ENCODE measurements around the gene NHSL2. TPM values are rescaled to one million over a fixed set of nuclear protein-coding genes. Genes with fewer than 3 reads are reported as not detected.
A peak's percentile ranks its signal among the peaks of the same experiment; 100 is the strongest.

NHSL2 gene
- total RNA-seq, 2 donors from 2014 or later = 6.9 to 11.2 TPM

GRCh38 chrX:72129661-72130060 is 219.0 kb downstream of the NHSL2 start:
- Histone ChIP-seq H3K27me3 (ENCODE audit: control insufficient read depth, insufficient read depth, low read length, poor library complexity, severe bottlenecking) (peaks cover 15% of the 10 kb centered on the region), H3K9me3 (ENCODE audit: control insufficient read depth, low read length) (no peaks in the 10 kb centered on the region), H3K4me3 (ENCODE audit: low read length) (no peak overlapping the region), H3K9ac (ENCODE audit: extremely low read depth, low read length, poor library complexity, severe bottlenecking) (no peak overlapping the region), H3K36me3 (ENCODE audit: control insufficient read depth, insufficient read depth, low read length) (no peaks in the 10 kb centered on the region), H3K4me1 (ENCODE audit: control insufficient read depth, insufficient read depth, low read length) (peaks cover 6% of the 10 kb centered on the region), H3K27ac (ENCODE audit: low read depth, low read length) (no peak overlapping the region)
- Mint-ChIP-seq H3K27ac (no peak overlapping the region), H3K9me3 (peaks cover 67% of the 10 kb centered on the region), H3K36me3 (ENCODE audit: low read depth) (peaks cover 13% of the 10 kb centered on the region), H3K4me1 (peaks cover 15% of the 10 kb centered on the region), H3K27me3 (ENCODE audit: insufficient read depth) (peaks cover 24% of the 10 kb centered on the region), H3K4me3 (no peak overlapping the region)
- DNase-seq = no peak
- WGBS, 2 experiments (ENCODE audit: insufficient coverage in 1 of 2, insufficient read length in 1 of 2) = 94 to 100% methylated on average over 1 to 16 of the region's 16 CpGs
- TF ChIP-seq, protein P1, sequence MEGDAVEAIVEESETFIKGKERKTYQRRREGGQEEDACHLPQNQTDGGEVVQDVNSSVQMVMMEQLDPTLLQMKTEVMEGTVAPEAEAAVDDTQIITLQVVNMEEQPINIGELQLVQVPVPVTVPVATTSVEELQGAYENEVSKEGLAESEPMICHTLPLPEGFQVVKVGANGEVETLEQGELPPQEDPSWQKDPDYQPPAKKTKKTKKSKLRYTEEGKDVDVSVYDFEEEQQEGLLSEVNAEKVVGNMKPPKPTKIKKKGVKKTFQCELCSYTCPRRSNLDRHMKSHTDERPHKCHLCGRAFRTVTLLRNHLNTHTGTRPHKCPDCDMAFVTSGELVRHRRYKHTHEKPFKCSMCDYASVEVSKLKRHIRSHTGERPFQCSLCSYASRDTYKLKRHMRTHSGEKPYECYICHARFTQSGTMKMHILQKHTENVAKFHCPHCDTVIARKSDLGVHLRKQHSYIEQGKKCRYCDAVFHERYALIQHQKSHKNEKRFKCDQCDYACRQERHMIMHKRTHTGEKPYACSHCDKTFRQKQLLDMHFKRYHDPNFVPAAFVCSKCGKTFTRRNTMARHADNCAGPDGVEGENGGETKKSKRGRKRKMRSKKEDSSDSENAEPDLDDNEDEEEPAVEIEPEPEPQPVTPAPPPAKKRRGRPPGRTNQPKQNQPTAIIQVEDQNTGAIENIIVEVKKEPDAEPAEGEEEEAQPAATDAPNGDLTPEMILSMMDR (conservative IDR thresholded peaks at IDR 0.05) = no peak

DNA sequence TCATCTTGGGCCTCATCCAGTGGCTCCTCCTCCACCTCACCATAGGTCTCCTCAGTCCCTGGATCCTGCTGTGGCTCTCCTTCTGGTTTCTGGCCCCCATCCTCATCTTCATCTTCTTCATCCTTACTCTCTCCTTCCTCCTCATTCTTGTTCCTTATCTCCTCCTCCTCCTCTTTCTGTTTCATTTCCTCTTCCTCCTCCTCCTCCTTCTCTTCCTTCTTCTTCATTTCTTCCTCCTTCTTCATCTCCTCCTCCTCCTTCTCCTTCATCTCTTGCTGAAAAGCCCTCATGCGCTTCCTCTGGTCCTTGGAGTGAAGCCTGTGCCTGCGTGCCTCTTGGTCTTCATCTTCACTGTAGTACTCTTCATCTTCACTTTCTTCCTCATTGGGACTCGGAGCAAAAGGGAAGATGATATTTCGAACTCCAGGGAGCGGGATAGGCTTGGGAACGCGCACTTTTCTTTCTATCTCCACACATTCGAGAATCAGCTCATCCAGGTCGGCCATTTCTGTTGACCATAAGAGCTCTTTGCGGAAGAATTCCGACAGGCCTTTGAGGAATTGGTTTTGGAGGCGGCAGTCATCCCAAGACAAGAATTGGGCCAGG is 219.6 kb downstream of the NHSL2 start:
- Histone ChIP-seq H3K4me3 (ENCODE audit: low read length) (no peak overlapping the region), H3K36me3 (ENCODE audit: control insufficient read depth, insufficient read depth, low read length) (no peaks in the 10 kb centered on the region), H3K4me1 (ENCODE audit: control insufficient read depth, insufficient read depth, low read length) (peaks cover 6% of the 10 kb centered on the region), H3K9ac (ENCODE audit: extremely low read depth, low read length, poor library complexity, severe bottlenecking) (no peak overlapping the region), H3K9me3 (ENCODE audit: control insufficient read depth, low read length) (no peaks in the 10 kb centered on the region), H3K27me3 (ENCODE audit: control insufficient read depth, insufficient read depth, low read length, poor library complexity, severe bottlenecking) (peaks cover 15% of the 10 kb centered on the region), H3K27ac (ENCODE audit: low read depth, low read length) (no peak overlapping the region)
- H3K4me3 Mint-ChIP-seq = peak overlapping the region; percentile 58
- 88% methylated on average over 12 of the region's 12 CpGs; no CpG with 5 or more reads in 1 of the 2 experiments for WGBS, 2 experiments (ENCODE audit: insufficient coverage in 1 of 2, insufficient read length in 1 of 2)
- peaks cover 19% of the 10 kb centered on the region for H3K36me3 Mint-ChIP-seq (ENCODE audit: low read depth)
- no peak overlapping the region for H3K27ac Mint-ChIP-seq
- no peak for DNase-seq
- TF ChIP-seq, protein P1 (conservative IDR thresholded peaks at IDR 0.05) = no peak
- peaks cover 70% of the 10 kb centered on the region for H3K9me3 Mint-ChIP-seq
- H3K4me1 Mint-ChIP-seq = peaks cover 11% of the 10 kb centered on the region
- peaks cover 24% of the 10 kb centered on the region for H3K27me3 Mint-ChIP-seq (ENCODE audit: insufficient read depth)

DNA sequence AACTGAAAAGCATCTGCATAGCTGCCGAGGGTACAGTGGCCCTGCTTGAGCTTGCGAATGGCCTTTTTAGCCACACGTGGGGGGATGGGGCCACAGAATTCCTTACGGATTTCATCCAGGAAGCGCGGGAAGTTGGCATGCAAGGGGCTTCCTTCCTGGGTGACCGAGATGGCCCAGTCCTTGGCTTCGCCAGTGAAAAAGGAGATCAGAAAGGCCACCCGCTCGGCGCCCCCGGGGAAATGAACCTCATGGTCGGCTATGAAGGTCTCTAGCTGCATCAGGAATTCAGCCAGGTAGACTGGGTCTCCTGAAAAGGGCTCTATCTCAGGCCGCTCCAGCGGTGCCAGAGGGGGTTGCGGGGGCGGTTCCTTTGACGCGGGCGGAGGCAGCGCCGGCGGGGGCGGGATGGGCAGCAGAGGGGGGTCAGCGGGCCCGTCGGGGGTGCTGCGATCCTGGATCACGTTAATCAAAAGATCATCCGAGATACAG is 220.2 kb downstream of the NHSL2 start:
- peak; percentile 64 for DNase-seq

More for the DNA sequence above, 220.2 kb downstream of the NHSL2 start:
- Mint-ChIP-seq H3K4me1 (peaks cover 10% of the 10 kb centered on the region), H3K36me3 (ENCODE audit: low read depth) (peaks cover 20% of the 10 kb centered on the region), H3K27ac (no peak overlapping the region), H3K27me3 (ENCODE audit: insufficient read depth) (peaks cover 24% of the 10 kb centered on the region), H3K4me3 (peak overlapping the region; percentile 58), H3K9me3 (peaks cover 71% of the 10 kb centered on the region)
- peaks cover 15% of the 10 kb centered on the region for H3K27me3 ChIP-seq (ENCODE audit: control insufficient read depth, insufficient read depth, low read length, poor library complexity, severe bottlenecking)
- no peaks in the 10 kb centered on the region for H3K9me3 ChIP-seq (ENCODE audit: control insufficient read depth, low read length)
- H3K4me1 ChIP-seq (ENCODE audit: control insufficient read depth, insufficient read depth, low read length) = peaks cover 3% of the 10 kb centered on the region
- H3K36me3 ChIP-seq (ENCODE audit: control insufficient read depth, insufficient read depth, low read length) = no peaks in the 10 kb centered on the region
- TF ChIP-seq, protein P1 (conservative IDR thresholded peaks at IDR 0.05) = no peak
- peak overlapping the region; percentile 74 for H3K4me3 ChIP-seq (ENCODE audit: low read length)
- 16 to 27% methylated on average over 3 to 29 of the region's 30 CpGs for WGBS, 2 experiments (ENCODE audit: insufficient coverage in 1 of 2, insufficient read length in 1 of 2)
- H3K27ac ChIP-seq (ENCODE audit: low read depth, low read length) = no peak overlapping the region
- no peak overlapping the region for H3K9ac ChIP-seq (ENCODE audit: extremely low read depth, low read length, poor library complexity, severe bottlenecking)

Data from endodermal cell (in vitro differentiated cells).